DMS79 treated with DMSO at 0.1 percent for 48 hours (cell line): ENCODE results near the gene CAMK2D.

Source experiments
- DNase-seq: peaks from one replicate; lab custom pipeline; 2025; lab: John Stamatoyannopoulos, UW

The CAMK2D gene

DNA sequence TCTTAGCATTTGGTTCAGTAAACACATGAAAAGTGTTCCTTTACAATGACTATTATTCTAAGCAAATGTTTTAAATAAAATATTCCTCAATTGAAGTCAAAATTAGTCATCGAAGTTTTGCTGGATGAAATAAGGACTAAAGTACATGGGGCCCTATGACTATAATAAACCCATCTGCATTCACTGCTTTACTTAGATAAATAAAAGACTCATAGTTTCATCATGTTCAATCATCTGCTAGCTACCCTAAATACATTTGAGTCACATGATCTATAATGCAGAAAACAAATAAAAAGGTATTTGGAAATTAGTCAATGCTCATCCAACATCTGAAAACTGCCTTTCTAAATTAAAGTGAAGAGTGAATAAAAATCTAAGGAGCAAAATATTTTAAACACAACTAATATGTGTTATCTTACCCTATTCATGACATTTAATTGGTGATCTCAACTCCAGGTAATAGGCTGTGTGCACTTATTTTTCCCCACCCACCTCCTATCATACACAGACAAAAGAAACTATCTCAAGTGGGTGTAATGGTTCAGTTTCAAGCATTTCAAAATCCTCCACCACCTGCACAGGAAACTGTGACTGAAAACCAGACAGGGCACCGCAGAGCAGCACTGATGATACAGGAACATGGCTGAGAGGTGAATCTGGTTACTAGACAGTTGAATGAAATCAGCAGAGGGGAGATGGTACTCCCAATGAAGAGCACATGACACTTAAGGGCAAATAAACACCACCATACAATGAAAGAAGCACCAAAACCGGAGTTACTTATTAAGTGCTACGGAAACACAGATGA is 78.6 kb downstream of the CAMK2D start:
- no peak for DNase-seq

DNA sequence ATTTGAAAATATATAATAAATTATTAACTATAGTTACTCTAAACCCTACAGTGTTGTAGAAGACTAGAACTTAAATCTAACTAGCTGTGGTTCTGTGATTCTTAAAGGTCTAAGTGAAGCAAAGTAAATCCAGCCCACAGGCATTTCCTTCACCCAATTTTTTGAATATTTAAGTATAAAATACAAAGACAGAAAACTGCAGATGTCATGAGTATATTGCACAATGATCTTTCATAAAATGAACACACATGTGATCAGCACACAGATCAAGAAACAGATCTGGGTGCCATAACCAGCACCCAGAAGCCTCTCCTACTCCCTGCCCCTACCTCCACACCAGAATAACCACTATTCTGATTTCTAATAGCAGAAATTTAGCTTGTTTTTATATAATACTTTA is 82.9 kb downstream of the CAMK2D start:
- DNase-seq: no peak

DNA sequence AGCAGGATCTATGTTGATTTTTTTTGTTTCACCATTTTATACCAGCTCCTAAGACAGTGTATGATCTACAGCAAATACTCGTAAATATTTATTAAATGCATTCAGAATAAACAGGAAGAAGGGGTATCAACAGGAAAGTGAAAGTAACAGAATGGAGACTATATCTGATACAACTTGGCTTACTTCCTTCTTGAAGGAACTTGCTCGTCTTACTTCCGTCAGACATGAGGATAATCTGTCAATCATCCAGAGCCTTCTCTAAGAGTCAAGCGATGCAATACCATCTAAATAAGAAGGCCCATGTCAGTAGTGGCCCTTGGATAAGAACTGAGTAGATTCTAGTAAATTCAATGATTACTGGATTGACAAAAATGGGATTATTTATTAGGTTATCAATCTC is 84.2 kb downstream of the CAMK2D start:
- DNase-seq: no peak

DNA sequence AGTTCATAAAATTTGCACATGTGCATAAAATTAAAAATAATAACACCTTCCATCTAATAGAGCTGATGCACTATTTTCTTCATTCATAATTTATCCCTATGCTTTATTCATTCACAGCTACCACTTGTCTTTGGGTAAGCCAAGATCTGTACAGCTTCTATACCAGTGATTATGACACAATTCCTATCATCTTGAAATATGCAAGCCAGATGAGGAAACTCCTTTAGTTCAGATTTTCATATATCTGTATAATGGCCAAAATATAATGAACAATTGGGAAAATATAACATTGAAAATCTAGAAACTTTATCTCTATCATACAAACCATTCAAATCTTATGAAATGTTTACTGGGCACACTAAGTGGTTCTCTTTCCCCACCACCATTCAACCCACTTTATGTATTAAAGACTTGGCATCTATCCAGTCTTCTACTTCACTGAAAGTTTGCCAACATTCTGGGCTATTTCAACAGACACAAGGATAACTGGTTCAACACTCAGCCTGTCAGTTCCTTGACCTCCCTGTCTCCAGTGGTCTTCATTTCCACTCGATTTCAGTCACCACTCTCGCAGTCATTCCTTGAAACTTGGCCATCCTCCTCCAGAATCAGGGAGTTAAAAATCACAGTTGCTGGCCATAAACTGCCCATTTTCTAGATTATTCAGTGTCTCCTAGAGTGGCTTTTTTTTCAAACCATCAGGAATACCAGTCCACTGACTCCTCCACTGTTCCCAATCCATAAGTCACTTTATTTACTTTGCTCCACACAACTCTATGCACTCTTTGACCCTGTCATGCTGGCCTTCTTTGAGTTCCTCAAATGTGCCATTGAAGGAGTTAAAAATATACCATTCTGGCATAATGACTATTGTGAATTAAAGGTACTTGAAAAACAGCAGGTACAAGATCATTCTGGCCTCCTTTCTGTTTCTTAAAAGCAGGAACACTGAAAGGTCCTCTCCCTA is 85.5 kb downstream of the CAMK2D start:
- DNase-seq: peak; percentile 22

DNA sequence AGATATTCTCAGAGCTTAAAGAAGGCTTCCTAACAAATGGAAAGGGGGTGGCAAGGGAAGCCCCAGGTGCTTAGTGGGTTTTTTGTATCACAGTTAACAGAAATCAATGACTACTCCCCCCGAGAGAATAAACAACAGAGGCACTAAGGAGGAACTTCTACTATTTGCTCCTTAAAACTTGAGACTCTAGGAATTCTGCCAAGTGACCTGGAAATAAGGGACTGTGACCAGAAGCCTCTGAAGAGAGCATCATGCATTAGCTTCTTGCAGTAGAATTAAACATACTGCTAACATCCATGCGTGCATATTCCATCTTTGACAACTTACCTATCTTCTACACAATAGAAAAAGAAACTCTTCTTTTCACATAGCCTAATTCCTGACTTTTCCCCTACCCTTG is 86.8 kb downstream of the CAMK2D start:
- DNase-seq: peak; percentile 3

DNA sequence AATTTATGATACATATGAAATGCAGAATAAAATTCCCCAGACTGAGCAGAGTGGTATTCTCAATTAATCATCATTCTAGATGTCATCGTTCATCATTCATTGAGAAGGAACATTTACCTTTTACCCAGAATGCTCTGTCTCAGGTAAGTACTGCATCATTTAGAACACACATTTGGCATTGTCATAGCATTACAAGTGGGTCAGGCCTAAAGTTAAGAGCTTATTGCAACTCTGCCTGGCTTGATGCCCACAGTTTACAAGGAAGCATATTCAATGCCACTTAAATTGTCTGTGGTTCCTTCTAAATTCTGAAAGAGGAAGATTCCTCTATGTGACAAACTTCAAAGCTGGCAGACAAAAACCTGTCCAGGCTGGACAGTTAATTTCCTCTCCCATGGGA is 87.3 kb downstream of the CAMK2D start:
- peak; percentile 59 for DNase-seq

DNA sequence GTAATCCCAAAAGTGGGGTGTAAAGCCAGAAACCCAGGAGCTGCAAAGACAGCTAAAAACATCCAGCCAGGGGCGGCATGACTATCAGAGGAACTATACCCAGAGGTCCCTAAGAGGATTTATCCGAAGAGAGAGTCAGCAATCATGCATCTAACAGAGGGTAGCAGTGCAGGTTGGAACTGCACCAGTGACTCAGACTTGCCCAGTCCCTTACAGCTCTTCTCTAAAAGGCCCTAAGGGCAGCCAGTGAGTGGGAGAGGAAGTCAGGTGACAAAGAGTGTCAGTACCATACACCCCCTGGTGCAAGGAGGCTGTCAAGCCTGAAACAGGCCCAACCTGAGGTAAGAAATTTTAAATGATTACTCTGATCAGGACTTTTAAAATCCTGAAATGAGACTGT is 88.1 kb downstream of the CAMK2D start:
- no peak for DNase-seq

DNA sequence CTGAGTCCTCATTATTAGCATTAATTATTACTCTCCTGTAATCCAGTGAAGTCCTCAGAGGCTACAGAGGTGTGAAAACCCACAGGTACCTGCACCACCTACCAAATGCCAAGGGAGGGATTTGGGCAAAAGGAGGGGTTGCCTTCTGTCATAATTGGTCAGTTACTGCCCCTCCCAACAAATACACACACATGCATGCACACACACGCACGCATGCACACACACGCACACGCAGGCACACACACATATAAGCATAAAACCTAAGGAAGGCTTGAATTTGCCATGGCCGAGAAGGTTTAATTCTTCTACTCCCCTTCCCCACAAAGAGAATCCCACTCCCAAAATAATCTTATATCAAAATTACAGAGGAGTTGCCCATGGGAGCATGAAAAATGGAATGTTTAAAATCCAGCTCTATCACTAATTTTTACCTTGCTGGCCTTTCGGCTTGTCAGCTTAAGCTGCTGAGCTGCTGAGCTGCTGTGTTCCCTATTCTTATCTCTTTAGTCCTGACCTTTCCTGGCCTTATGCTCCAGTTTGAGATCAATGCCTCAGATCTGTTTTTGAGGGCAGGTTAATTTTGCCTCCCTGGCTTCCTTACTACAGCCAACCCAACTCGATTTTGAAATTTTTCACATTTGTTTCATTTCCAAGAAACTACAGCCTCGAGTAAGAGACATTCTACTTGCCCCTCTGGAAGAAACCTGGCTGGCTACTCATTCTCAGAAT is 95.0 kb downstream of the CAMK2D start:
- no peak for DNase-seq

DNA sequence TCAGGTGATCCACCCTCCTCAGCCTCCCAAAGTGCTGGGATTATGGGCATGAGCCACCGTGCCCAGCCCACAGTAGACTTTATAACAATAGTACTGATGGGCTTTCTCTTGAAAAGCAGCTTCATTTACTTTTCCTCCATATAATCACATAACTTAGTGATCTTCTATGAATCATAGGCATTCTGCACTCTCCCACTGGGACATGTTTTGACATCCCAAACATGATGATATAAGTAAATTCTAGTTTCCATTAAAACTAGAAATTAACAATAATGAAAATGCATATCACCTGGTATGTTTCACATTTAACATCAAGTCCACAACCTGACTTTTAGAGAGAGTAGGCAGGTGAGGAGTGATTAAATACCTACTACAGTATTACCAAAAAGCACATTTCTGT is 96.5 kb downstream of the CAMK2D start:
- no peak for DNase-seq

DNA sequence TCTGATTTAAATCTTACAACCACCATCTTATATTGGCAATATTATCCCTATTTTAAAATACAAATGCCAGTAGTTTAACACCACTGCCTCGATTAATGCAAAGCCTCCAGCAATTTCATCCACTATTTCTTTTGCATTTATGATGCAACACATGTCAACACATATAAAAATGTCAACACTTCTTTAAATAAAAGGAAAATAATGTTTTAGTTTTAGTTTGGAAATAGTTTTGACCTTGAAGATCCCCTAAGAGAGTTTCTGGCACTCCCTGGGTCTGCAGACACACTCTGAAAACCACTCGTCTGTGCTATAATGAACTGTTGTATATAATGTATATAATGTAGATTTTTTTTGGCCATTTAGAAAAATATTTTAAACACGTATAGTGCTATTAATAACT is 99.0 kb downstream of the CAMK2D start:
- DNase-seq: no peak

DNA sequence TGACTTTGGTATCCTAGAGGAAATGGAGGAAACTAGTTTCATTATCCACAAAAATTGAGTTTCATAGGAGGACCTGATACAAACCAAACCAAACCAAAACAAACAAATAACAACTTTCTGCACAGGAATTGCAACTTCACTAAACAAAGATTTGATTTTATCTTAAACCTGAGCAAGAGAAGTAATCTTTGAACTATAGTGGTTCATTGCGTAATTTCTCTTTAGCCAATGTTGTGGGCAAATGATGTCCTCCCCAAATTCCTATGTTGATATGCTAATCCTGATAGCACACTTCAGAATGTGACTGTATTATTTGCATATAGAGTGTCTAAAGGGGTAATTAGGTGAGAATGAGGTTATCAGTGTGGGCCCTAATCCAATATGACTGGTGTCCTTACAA is 102.4 kb downstream of the CAMK2D start:
- no peak for DNase-seq

DNA sequence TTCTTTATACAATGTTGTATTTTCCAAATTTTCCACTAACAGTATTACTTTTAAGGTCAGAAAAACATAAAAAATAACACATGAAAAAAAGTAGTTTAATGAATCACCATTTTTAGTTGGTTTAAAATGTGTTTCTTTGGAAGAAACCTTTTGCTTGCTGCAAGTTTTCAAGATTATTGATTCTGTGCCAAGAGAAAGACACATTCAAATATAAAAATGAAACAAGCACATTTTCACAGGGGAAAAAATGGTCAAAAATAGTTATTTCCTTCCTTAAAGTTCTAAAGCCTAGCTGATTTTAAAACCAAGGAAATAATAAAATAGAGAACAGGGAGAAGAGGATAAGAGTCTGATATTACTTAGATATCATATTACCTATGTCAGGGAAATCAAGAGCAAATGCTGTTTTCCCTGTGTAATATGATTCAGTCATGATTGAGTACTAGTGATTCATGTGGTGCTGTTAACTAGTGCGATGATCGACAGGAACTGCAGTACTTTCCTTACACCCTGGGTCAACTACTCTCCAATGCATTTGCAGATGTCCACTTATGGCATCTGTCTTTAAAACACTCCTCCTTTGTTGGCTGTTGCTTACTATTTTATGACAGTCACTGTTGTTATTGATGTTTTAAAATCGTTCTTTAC is 103.8 kb downstream of the CAMK2D start:
- no peak for DNase-seq

DNA sequence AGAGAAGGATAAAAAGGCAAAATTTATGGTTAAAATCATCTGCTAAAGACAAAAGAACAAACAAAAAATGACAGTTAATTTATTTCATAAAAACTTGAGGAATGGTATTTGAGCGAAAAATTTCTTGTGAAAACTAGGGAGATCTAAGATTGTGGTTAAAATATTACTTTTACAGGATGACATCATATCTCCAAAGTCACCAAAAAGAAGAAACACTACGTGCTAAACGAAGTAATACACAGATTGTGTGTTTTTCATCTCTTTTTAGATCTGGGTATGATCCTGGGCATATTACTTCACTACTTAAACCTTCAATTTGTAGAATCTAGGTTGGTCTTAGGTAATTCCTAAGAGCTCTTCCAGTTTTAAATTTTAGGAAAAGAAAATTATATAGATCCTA is 107.7 kb downstream of the CAMK2D start:
- DNase-seq: no peak

DNA sequence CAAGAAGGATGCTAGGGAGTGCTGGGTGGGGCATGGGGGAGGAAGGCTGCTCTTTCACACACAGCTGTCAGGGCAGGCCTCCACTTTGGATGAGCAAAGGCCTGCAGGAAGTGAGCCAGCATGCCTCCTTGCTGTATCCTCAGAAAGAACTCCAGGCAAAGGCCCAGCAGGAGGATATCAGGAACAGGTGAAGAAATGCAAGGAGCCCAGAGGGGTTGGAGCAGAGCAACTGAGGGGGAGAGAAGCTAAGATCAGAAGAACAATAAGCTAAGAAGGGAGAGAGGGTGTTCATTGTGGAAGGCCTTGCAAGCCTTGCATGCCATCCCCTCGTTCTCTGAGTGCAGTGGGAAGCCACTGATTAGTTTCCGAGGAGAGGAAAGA is 115.1 kb downstream of the CAMK2D start:
- DNase-seq: no peak

DNA sequence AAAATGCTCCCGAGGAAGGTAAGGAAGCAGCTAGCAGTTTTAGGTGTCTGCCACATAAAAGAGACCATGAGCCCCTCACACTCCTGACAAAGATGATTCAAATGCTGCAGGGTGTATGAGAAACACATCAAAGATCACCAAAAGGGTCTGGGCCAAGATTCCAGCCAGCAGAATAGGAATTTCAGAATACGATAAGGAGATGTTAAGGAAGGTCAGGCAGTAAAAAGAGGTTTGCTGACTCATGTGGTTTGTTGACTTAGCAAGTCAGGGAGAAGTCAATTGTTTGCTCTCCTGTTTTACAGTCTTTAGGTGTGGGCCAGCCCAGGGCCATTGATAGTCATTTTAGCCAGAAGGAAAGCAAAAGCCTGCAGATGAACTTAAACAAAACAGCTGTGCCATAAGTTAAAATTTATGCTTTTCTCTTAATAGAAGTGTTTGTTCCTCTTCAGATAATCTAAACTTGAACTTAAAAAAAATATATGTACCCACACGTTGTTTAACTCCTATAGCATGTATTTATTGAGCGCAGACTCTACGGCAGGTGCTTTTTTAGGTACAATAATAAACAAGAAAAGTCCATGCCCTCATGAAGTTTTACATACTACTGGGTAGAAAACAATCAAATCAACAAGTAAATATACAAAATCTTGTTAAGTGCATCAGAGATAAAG is 115.6 kb downstream of the CAMK2D start:
- peak; percentile 22 for DNase-seq

DNA sequence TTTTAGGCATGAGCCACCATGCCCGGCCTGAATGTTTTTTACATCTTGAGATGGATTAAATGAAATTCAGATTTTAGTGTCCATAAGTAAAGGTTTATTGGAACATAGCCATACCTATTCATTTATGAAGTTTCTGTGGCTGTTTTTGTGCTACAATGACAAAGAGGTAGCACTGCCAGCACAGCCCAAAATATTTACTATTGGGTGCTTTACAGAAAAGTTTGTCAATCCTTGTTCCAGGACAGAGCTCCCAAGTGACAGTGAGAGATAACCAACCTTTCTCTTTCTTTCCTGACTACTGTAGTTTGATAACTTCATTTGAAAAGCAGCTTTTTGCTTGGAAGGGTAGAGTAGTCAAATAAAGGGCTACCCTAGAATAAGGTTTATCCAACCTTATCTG is 116.2 kb downstream of the CAMK2D start:
- DNase-seq: no peak

DNA sequence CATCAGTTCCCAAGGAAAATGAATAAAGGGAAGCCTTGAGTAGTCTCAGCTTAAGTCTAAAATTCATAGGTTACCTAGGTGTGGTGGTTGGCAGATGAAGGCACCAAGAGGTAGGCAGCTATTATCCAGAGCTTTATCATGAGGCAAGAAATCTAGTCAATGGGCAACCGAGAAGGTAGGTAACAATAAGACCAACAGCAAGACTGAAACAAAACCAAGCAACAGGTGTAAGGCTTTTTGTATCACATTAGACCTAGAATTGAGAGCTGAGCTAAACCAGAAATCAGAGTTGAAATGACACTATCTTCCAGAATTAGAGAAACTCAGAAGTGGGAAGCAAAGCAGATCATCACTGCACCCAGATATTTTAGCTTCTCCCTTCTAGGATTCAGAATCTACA is 117.1 kb downstream of the CAMK2D start:
- DNase-seq: no peak

DNA sequence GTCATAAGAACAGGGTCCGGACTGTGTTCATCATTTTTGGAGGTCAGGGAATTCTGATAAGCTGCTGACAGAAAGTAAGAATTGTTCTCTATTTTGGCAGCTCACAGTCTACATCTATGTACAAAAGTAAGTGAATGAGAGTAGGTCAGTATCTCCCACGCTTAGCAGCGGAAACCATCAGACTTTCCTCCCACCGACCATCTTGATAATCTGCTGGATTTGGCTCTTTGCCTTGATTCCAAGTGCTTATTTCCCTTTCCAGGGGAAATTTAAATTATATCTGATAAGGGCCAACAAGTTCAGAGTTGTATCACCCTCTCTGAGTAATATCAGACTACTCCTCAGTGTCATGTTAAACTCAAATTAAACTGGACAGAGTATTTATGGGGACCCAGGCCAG is 118.0 kb downstream of the CAMK2D start:
- no peak for DNase-seq

DNA sequence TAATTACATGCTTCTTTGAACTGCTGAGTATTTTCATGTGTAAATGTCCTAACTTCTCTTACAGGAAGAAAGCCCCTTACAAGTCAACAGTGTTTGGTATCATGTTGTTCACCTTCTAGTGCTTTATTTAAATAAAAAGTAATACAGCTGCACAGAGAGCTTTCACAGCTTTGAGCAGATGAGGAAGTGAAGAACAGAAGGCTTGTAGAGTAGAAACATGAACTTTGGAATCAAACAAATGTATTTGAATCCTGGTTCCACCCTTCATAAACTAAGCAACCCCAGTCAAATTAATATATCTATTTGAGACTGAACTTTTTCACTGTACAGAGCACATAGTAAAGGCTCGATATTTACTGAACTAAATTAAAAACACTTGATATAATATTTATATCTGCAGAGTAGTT is 120.5 kb downstream of the CAMK2D start:
- no peak for DNase-seq

DNA sequence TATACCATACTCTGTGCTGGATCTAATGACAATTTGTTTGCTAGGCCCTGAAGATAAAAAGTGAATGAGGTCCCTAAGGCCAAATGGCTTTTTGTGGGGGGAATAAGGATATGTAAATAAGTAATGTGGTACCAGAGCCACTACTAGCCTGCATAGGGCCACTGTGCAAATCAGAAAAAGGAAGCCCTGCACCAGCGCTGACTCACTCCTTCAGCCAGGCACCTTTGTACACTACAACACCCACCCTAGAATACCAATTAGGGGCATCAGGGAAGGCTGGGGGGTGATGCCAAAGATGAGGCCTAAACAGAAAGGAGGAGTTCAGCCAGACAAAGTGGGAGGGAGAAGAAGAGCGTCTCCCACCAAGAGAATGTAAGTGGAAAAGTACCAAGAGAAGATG is 122.2 kb downstream of the CAMK2D start:
- no peak for DNase-seq

DNA sequence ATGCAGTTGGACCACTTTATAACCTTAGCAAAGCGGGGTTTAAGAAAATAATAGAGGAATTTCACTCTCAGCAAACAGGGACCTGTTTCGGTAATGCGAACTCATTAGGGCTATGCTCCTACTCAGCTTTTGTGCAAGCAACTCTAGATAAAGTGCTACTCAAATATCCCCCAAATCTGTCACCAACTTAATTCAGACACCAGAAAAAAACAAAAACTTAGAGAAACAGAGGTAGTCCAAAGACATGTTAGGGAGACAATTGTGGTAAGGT is 123.0 kb downstream of the CAMK2D start:
- DNase-seq: no peak
